ENCODE measurements around the gene OGDH.

GRCh38 chr7:44559485-44559884, 46.9 kb upstream of the OGDH start:
- TF ChIP-seq ZNF382 (CRISPR knock-in tag; IDR thresholded peaks at IDR 0.05; ENCODE audit: borderline replicate concordance) (no peak), SMARCE1 (IDR thresholded peaks at IDR 0.05; ENCODE audit: borderline replicate concordance) (no peak), CTCF (CRISPR knock-in tag; IDR thresholded peaks at IDR 0.05) (no peak)
